GM18858 (cell line): Measurements from ENCODE around the gene PTCD3.
A peak's percentile ranks its signal among the peaks of the same experiment; 100 is the strongest.

Experiments used
- ATAC-seq: cut with Tn5 transposase; IDR thresholded peaks from one replicate; pipeline ENCODE4 v1.9.1; 2021; ENCODE audit not compliant: unreplicated experiment

The PTCD3 gene

GRCh38 chr2:86143307-86143706, 37.3 kb downstream of the PTCD3 start:
- no peak for ATAC-seq

DNA sequence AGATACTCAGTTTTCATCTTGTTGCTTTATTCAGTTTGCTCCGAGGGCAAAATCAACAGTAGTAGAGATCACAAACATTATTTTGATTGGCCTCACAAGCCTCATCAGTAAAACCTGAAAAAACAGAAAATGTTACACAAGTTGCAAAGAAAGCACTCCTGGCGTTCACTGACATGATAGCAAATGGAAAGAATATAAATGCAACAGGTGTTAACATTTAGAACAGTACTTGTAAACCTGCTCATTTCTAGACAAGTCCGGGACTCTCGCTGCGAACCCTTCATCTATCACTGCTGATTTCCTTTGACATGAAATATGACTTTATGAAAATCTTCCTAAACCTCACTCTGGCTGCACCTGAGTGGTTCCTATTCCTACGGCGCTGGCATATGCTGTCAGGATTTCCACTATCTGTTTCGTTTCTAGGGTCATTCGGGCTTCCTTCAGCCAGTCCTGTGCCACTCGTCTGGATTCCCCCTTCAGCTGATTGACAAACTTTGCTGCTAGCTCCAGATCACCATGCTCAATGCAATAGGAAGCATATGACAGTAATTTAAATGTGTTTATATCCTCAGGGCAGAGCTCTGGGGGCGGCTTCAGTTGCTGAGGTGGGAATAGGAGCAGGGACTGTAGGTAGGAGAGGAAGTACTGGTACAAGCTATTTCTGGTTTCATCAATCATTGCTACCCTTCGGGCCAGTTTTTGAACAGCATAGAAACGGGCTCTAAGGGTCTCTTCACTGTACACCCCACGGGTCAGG, 38.1 kb downstream of the PTCD3 start:
- no peak for ATAC-seq

DNA sequence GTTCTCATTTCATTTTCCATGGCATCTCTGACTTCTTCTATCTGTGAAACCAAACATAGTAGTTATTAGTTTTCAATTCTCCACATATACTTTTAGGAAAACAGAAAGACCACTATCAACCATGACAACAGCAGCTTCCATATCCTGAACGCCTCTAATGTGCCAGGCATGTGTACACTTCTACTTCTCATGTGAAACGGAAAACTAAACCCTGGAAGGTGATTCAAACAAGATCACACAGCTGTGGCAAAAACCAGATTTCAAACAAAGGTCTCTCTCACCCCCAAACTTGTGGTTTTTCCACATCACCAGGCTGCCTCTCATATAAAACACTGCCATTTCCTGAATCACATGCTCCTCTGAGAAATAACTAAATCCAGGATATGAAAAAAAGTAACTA, 41.8 kb downstream of the PTCD3 start:
- ATAC-seq = no peak

GRCh38 chr2:86150502-86150901, 44.5 kb downstream of the PTCD3 start:
- ATAC-seq = no peak

DNA sequence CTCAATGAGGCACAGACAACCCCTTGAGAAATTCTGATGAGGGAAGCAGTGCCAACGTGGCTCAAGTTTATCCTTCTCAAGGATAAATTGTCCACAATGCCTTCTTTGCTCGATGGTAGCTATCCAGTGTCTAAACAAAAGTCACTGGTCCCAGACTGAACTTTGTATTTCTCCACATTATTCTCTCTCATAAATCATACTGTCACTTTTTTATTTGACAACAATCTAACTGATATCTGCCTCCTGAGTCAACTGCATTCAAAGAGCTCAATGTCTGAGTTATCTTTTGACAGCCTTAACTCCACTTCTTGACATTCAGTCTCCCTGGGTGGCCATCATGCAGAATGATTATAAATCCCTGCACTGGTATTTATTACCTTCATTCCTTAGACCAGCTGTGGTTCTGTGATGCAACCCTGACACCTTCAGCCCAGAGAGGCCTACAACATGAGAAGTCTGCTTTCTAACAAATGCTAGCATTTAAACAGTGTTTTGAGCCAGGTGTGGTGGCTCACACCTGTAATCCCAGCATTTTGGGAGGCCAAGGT, 51.0 kb downstream of the PTCD3 start:
- ATAC-seq = no peak

GRCh38 chr2:86158286-86158685, 52.3 kb downstream of the PTCD3 start:
- ATAC-seq = no peak

DNA sequence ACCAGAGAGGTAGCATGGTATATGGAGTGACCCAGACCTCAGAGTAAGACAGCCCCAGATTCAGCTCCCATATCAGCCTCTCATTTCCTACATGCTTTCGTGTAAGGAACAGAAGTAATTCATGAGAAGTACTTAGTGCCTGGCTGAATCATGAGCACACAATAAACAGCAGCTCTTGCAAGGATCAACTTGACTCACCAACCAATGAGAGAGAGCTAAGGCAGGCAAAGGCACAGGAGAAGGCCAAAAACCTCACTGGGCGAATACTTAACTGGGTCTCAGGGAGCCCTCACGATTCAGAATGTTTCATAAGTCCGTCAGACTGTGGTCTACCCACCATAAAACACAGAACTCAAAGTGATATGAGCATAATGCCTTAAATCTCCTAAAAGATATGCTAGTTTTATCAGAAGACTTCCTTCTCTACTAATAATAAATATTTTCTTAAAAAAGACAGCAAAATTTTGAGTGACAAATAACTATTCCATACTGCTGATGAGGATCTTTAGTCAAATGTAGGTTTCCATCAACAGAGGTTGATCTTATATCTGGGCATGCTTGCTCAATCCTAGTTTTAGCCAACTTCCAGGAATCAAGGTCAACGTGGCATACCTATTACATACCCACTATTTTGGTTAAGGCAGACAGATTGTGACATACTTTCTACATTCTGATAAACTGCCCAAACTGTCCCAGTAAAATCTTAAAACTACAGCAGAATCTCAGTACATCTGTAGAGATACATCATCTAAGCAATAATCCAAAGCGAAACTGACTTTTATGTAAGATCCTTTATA, 54.3 kb downstream of the PTCD3 start:
- no peak for ATAC-seq

DNA sequence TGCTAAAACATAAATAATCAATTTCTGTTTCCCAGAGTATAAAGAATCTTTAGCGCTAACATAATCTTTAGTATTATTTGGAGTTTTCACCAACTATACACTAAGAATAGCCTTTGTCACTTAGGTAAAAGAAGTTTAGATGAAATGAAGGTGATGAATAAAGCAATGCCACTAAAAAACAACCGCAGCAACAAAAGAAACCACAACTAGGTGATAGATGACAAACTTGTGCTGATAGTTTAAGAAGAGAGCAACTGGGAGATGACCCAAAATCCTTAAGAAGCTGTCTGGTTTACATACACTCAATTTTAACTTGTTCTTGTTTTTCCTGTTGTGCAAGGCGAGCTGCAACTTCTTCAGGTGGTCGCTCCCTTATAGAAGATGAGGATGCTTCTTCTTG, 64.4 kb downstream of the PTCD3 start:
- no peak for ATAC-seq

DNA sequence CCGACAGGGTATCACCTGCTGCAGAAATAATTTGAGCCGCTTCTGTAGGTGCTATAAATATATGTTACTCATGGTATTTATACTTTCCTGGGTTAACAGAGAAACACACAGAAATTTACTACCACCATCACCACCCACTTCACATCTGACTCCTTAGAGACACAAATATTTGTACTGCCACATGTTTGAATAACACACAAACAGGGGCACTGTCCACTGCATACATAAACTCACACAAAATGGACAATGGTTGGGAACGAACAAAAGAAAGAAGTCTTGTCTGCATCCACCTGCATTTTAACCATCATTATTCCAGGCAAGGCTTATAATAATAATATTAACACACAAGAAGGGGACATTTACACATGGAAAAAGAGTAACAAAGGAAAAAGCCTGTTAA, 65.3 kb downstream of the PTCD3 start:
- ATAC-seq = no peak

DNA sequence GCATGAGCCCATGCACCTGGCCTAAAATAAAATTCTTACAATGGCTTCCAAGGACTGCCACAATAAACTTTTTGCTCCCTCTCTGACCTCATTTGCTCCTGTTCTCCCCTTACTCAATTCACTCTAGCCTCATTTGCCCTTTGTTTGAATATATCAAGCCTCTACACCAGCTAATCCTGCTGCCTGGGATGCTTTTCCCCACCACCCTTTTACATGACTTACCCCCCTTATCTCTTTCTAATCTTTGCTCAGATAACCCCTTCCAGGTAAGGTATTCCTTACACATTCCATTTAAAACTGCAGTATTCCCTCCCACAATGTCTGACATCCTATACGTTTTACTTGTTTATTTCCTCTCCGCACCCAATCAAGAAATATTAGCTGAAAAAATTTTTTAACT, 66.6 kb downstream of the PTCD3 start:
- ATAC-seq = no peak

- peak; percentile 68 for ATAC-seq
These were observed 68.4 kb downstream of the PTCD3 start for GRCh38 chr2:86174445-86174844.

- ATAC-seq = no peak
These were observed 69.8 kb downstream of the PTCD3 start for GRCh38 chr2:86175828-86176227.

DNA sequence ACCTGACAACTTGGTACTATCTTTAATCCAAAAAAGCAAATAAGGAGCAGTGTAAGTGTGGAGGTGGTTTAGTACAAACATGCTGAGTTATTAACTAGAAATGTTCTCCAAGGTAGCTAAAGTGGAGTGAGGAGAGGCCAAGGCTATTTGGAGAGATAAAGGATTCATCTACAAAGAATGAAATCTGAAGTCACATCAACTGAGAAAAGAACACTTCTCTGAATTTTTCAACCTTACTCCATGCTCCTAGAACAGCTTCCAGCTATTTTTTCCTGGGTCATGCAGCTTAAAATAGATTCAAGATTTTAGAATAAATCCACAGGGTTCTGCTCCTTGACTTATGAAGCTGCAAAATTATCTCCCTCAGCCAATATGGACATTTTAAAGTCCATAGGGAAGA, 70.6 kb downstream of the PTCD3 start:
- ATAC-seq = no peak

DNA sequence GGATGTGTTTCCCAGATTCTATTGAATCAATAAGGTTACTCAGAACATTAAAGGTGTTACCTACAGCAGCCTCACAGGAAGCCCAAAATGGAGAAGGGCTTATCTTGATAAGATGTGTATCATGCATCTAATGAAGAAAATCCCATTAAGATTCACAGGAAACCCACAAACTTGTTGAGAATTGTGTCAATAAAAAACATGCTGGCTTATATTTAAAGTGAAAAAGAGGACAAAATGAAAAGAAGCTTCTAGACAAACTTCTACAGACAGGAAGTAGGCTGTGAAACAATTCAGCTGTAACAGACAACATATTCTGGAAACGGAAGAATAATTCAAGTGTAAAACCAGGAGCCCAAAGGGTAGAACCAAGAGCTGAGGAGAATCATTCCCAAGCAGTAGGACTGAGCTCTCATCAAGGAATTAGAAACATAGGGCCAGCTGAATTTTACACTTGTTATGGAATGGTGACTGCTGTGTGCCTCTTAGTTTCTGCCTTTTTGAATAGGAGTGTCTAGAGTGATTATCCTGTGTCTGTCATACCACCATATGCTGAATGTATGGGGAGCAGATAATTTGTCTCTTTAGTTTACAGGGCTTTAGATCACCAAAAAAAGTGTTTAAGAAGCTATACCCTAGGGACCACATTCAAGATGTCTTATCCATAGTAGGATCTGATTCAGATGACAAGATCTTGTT, 79.6 kb downstream of the PTCD3 start:
- ATAC-seq = no peak

GRCh38 chr2:86186431-86186830, 80.4 kb downstream of the PTCD3 start:
- ATAC-seq = no peak

DNA sequence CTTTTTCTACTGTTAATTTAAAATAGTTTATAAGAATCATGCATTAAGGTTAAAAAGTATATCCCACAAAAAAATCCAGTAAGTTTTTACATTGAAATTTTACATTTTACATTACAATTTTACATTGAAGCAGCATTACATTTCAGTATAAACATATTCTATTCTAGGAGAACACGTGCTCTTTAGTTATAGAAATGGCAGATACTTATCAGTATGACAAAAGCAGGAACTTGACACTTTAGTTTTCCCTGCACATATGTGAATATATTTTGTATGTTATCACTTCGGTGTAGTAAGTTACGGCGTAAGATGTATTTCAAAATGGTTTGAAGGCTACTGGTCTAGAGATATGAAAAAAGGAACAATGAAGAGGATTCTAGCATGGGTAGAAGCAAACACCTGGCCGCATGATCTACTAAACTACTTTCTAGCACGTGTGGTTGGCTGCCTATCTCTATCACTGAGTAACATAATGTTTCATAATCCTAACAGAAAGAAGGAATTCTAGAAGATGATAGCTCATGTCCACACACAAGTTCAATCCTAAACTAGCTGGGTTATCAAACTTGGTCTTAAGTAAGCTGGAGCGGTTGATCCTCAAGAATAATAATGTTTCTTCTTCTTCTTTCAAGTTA, 83.9 kb downstream of the PTCD3 start:
- no peak for ATAC-seq
